Panc1 (cell line): ENCODE data around the gene ENPP7.

ENCODE experiments used
- CTCF ChIP-seq: fragments of 450-650 bp; IDR thresholded peaks from 2 replicates; pipeline ENCODE4 v1.5.1; 2017; ENCODE audit warnings: mild to moderate bottlenecking
- POLR2AphosphoS5 ChIP-seq: IDR thresholded peaks from 2 replicates; pipeline ENCODE4 v1.6.1; 2012; ENCODE audit warnings: mild to moderate bottlenecking, low read depth, low read length, moderate library complexity
- REST ChIP-seq, 2 experiments: IDR thresholded peaks; 2 replicates each; pipeline ENCODE4 v1.6.1; 2011 to 2012; ENCODE audit warnings: low read depth in 2 of 2, control low read depth in 1 of 2, low read length in 1 of 2, mild to moderate bottlenecking in 1 of 2, moderate library complexity in 1 of 2; ENCODE audit not compliant: insufficient read depth in 1 of 2

- no peak for TF ChIP-seq CTCF
- TF ChIP-seq POLR2AphosphoS5: no peak
- no peak for TF ChIP-seq REST (IDR thresholded peaks at IDR 0.05; ENCODE audit: insufficient read depth in 1 of 2, low read depth in 2 of 2, low read length in 1 of 2)
Measured at GRCh38 chr17:79728169-79728907, 2.4 kb upstream of the ENPP7 start.
